NCI-H2107 treated with DMSO at 0.1 percent for 48 hours (cell line): ENCODE data around the gene PSMB9.
"Not testable (repeated sequence)": the region's sequence is repeated elsewhere in the genome, so short reads cannot be mapped to it uniquely, and the experiment has no call there.

Source experiments
- DNase-seq: peaks from one replicate; lab custom pipeline; 2025; ENCODE audit not compliant: unreplicated experiment; lab: John Stamatoyannopoulos, UW

Gene PSMB9

DNA sequence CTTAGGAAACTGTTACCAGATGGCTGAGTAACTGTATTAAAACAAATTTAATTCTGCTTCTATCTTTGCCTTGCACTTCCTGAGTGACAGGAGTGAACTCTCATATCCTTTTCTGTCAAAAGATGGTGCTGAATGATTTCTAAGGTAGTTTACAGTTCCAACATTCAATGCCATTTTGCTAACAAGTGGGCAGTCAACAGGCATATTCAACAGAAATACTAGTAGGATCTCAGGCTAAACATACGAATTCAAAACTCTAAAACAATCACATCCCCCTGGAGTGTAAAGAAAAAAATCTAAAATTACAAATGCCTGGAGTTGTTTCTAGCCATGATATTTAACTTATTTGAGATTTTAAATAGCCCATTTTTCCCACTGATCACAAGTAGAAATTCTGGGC, 6.7 kb downstream of the PSMB9 start:
- DNase-seq: no peak

DNA sequence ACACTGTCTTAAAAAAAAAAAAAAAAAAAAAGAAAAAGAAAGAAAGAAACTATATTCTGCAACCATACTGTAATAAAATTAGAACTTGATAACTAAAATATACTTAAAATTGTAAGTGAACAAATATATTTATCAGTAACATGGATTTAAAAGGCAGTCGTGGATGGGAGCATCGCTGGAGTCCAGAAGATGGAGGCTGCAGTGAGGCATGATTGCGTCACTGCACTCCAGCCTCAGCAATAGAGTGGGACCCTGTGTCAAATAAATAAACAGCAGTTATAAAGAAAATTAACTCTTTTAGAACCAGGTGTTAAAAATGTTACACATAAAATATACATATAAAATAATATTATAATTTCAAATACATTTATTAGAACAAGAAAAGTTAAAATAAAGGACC, 8.7 kb downstream of the PSMB9 start:
- no peak for DNase-seq

DNA sequence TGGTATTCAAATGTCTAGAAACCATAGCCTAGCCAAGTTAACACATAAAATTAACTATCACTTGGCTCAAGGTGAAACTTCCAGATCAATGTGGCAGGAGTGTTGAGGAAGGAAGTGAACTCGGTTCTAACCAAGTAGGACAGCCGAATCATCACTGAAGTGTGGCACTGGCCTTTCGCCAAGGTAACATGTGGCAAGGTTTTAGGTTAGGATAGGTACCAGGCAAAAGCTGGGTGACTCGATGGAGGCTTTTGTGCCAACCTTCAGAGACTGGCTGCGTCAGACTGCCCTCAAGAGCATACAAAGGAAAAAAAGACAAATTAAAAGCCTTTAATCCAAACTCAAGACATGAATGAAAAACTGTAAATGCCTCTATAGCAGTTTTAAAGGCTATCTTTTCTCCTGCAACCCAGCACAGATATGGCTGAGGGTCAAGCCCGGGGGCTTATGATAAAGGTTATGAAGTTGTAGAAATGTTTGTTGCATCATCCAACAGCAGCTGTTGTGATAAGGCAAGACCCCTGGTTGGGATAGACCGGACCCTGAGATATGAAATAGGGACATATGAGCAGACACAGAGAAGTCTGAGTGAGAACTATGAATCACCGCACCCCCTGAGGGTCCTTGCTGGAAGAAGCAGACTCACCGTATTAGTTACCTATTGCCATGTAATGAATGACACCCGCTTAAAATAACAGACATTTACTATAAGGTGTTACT, 11.9 kb downstream of the PSMB9 start:
- DNase-seq: no peak

DNA sequence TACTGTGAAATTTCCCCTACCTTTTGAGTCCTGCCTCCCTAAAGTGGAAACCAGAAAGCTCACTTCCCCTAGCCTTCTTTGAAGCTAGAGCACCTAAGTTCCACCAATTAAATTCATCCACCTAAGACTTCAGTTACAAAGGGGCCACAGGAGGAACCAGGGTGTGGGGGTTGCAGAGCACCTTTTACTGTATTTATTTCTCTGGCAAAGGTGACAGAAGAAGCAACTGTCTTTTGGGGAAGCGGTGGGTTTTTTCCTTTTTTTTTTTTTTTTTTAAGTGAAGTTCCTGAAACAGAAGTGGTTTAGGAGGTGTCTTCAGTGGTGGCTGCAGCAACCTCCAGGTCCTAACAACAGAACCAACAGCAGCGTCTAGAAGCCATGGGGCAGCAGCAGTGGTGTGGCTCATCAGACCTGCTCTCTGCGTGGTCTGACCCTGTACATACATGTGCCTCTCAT, 13.1 kb downstream of the PSMB9 start:
- no peak for DNase-seq

DNA sequence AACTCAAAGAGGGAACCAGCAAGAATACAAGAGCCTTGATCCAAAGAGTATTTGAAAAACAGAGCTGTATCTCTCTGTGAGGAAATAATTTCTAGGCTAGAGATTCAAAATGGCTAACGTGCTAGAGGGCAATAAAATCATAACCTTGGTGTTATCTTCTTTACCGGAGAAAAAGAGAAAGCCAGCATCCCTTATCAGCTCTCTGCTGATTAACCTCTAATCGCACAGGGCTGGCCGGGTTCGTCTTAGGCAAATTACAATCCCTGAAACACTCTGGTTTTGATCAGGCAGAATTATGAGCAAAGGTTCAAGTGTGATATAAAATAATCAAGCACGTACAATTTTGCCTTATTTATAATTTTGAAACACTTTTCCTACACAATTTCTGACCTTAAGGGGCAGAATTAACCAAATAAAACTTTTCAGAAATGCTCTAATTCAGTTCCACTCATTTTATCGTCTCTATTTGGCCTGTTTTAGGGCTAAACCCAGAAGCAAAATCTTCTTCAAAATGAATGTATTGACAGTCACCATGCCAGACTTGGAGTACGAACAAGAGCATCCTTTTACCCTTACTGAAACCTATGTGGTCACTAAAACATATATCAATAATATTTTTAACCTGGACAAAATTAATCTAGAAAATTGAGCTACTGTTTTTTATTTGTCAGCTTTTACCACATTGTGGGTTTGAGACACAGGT, 13.7 kb downstream of the PSMB9 start:
- no peak for DNase-seq

DNA sequence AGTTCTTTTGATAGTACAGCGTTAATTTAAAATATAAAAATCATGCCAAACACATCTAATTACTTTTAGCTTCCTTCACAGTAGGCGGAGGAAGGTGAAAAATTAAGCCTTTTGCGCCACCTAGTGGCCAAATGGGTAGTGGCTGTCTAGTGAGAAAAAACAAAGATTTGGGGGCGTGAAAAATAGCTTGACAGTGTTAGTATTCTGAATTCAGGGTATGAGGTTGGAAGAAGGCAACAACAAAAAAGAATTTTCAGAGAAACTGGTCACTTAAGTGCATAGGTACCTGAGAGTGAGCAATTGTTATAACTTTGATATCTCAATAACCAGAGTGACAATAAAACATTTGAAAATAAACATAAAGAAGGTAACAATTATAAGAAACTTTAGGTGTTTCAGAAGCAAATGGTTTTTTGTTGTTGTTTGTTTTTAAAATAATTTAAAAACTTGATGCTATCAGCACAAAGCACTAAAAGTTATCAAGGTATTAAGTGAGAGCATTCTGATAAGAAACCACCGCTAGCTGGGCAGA, 14.3 kb downstream of the PSMB9 start:
- peak; percentile 32 for DNase-seq

DNA sequence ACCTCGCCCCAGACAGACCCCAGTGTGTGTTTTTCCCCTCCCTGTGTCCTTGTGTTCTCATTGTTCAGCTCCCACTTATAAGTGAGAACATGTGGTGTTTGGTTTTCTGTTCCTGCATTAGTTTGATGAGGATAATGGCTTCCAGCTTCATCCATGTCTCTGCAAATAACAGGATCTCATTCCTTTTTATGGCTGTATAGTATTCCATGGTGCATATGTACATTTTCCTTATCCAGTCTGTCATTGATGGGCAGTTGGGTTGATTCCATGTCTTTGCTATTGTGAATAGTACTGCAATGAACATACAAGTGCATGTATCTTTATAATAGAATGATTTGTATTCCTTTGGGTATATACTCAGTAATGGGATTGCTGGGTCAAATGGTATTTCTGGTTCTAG, 20.0 kb downstream of the PSMB9 start:
- not testable (repeated sequence) for DNase-seq

DNA sequence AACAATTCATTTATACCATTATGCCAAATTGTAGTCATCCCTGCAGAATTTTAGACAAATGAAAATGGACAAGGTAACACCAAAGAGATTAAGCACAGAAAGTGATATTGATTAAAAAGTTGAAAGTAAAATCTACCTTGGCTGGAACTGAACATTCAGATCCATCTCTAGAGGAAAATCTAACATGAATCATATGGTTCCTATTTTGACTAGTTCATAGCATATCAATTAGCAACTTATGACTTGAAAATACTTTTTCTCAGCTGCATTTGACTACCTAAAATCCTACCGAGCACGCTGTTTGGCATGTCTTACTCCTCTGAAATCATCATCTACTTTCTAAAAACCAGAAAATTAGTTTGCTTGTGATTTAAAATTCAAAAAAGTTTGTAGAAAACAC, 22.6 kb downstream of the PSMB9 start:
- DNase-seq: no peak

DNA sequence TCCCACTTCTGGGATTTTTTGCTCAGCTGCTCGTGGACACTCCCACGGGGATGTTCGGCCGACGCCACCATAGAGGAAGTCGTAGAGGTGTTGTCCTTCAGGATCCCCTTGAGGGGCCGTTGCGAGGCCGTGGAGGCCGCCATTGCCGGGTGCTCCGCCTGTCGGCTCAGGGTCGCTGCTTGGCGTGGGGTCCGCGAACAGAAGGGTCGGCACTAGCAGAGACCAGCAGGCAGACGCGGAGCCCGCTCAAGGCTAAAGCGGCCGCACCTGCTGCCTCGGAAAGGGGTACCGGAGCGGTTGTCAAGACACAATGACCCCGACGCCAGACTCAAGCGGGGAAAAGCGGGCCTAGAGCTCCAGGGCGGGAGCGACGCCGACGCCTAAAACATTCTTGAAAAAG, 25.7 kb downstream of the PSMB9 start:
- DNase-seq: no peak

DNA sequence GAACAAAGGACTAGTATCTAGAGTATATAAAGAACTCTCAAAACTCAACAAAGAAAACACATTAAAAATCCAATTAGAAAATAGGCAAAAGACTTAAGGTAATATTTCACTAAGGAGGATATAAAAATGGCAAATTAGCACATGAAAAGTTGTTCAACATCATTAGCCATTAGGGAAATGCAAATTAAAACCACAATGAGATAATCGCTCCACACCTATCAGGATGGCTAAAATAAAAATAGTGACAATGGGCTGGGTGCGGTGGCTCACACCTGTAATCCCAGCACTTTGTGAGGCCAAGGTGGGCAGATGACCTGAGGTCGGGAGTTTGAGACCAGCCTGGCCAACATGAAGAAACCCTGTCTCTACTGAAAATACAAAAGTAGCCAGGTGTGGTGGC, 27.0 kb downstream of the PSMB9 start:
- not testable (repeated sequence) for DNase-seq

DNA sequence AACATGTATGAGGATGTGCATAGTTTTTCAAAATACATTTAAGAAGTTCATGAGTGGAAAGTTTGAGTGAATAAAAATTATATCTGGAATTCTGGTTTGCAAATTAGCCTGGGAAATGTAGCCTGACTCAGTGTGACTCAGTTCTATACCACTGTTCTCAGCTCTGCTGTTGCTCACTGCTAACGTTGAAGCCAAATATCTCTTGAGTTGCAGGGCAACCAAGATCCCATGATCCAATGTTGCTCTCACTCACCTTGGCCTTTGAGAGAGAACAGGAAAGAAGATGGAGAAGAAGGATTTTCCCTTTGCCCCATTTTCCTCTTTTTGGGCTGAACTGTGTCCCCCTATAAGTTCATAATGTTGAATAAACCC, 28.9 kb downstream of the PSMB9 start:
- no peak for DNase-seq

DNA sequence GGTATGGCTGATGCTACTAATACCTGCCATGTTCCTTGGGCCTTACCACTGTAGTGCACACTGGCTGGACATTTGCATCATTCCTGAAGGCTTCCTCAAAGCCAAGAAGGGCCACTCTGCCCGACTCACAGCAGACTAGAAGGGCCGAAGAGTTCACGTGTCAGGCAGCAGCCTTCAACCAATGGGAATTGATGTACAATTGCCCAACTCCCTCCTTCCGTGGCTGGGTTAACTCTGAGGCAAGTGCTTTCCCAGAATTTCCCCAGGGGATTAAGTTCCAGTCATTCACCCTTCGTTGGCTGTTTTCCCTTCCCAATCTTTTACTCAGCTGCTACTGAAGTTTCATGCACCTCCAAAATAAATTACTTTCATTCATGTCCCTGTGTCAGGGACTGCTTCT, 29.8 kb downstream of the PSMB9 start:
- peak; percentile 35 for DNase-seq

DNA sequence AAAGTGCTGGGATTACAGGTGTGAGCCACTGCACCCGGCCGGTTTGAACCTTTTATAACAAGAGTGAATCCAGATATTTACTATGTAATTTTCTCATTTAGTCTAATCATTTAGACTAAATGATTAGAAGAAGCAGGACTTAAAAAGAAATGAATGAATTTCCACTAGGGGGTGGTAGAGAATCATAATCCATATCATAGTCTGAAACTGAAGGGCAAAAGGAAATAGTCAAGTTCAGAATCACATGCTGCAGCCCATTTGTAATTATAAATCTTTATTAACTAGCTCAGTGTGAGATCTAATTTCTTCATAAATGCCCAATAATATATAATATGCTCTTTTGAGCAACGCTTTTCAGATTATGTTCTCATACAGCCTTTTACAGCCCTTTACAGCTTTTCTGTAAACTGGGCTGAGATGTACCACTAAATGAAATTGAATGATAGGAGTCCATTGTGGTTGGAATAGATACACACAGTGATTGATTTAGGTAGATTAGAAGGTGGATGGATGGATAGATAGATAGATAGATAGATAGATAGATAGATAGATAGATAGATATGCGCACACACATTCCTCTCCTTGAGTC, 31.8 kb downstream of the PSMB9 start:
- peak; percentile 7 for DNase-seq

DNA sequence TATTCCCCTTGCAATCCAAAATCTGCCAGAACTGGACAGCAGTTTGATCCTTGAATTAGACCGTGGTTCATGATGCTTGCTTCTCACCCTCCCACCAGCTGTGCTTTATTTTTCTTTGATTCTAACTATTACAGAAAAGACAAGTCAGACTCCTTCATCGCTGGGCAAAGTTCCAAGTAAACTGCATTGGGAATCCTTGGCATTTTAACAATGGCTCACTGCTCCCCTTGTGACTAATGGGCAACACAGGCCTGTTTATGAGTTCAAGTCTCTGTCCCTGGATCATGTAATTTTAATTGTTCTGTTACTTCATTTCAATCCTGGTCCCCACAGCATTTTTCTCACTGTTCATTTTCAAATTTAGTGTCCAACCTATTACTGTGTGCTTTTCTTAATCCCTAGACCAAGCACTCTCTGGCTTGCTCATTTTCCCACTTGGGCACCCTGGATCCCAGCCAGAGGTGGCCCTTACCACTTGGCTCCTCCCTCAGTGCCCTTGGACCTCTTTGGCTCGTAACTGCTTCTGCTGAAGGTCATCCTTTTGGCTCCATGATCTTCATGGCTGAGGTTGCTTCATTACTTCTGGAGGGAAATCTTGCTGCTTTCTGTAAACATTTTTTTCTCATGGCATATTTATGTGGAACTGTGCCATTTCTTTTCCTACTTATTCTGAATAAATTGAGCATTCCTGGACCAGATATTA, 32.8 kb downstream of the PSMB9 start:
- DNase-seq: no peak

DNA sequence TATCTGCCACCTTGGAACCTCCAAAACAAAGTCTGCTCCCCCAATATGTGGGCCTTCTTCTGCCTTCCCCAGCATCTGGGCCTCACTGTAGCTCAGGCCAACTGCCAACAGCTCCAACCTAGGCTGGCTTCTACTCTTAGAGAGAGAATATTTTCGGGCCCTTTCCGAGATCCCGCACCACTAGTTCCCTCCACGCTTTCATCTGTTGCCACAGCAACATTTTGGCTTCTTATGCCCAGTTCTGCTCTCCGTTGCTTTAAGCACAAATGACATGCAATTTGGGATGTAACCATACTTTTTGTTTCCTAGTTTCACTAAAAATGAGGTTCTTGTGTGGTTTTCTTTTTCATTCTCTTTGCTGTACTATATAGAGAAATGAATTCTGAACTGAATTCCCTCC, 33.6 kb downstream of the PSMB9 start:
- DNase-seq: no peak

DNA sequence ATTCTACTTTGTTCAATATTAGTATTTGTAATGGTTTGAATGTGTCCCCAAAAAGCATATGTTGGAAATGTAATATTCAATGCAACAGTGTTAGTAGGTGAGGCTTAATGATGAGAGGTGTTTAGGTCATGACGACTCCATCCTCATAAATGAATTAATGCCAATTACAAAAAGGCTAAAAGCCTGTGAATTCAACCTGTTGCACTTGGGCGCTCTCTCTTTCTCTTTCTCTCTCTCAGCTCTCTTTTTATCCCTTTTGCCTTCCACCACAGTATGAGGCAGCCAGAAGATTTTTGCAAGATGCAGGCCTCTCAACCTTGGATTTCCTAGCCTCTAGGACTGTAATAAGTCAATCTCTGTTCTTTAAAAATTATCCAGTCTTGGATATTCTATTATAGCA, 34.6 kb downstream of the PSMB9 start:
- DNase-seq: no peak

DNA sequence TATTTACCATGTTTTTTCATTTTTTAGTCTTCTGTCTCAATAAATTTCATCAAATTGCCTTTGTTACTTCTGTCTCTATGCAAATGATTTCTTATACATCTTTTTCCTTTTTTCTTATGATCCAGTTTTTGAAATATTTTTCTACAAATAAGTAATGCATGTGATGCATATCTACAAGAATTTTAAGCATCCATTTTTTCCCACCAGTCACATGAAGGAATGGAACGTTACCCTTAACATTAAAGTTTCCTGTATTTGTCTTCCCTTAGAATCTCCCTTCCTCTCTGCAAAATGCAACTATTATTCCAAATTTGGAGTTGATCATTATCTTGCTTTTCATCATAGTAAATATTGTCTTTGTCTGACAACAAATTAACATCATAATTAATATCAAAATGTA, 35.5 kb downstream of the PSMB9 start:
- DNase-seq: no peak

DNA sequence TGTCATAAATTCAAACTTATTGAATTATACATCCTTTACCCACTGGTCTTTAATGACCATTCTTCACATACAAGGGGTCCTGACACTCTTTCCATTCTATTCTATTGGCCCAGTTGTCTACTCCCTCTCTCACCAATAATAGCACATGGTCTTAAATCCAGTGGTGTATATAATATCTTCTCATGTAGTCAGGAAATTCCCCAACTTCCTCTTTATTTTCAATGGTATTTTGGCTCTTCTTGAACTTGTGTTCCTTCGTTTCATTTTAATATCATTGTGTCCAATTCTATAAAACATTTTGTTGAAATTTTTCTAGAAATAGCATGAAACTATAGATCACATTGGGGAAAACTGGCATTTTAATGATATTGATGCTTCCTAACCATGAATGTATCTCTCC, 36.8 kb downstream of the PSMB9 start:
- no peak for DNase-seq

DNA sequence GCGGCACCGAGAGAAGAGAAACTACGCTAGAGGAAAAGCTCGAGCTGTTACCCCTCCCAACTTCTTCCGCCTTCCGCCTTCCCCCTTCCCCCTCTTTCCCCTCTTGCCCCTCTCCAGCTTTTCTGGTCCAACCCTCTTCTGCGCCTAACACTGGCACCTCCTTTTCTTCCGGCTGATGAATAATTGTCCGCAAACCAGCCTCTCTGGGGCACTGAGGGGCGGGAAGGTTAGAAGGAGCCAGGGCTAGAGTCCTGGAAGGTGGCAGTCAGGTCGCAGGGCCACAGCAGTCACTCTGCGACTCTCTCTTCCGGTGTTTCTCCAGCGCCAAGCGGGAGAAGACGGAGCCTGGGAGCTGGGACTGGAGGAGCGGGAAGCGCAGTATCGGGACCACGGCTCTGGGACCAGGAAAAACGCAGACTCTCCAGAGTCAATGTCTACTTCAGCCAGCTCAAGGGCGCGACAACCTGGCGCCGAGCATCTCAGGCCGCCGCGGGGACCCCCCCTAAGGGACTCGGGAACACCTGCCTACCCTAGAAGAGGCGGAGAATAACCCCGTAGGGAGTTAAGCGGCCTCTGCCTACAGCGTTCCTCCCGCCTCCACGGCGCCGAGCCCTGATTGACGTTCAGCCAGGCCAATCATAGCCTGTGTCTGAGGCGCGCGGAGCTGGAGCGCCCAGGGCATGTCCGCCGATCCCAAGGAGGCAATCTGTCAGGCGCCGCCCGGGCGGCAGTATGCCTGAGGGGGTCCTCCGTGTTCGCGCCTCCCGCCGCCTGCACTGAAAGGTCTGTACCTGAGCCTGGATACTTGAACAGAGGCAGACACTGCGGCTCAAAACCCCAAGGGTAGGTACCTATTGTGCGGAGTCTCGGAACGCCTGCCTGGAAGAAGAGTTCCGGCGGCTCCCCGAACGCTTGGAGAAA, 40.4 kb downstream of the PSMB9 start:
- peak; percentile 66 for DNase-seq

DNA sequence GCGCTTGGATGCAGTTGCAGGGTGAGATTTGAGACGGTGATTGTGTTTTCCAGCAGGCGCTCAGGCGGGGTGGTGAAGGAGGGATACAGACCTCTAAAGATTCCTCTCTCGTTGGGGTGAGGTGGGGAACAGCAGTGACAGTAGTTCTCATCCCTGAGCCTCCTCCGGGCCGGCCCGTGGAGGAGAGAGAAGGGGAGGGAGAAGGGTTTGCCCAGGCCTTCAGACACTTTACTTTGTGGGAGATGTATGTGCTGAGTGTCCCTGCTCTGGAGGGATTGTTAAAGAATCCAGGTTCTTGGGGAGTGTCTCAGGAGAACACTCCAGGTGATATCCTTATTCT, 41.0 kb downstream of the PSMB9 start:
- no peak for DNase-seq

DNA sequence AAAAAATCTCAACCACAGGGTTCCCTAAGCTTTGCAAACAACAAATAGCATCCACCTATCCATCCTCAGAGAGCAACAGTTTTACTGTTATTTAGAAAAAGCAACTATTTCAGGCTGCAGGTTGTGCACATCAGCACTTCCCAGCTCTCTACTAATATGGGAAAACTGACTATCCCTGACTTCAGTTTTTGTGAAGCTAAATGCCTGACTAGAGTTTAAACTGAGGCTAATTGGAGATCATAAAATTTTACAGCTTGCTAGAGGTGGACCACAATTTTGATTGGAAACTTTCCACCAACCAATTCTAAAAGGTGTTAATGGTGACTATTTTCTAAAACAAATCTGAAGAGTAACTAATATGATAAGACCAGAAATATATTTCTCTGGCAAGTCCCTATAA, 50.0 kb downstream of the PSMB9 start:
- DNase-seq: no peak
